HCT116 (cell line): Measurements from ENCODE around the gene TBC1D22B. TPM values are rescaled to one million over a fixed set of nuclear protein-coding genes. Genes with fewer than 3 reads are reported as not detected.

Source experiments
- ATAC-seq: fragments of 200-7000 bp; cut with Tn5 transposase; 2 replicates; pipeline ENCODE4 v1.9.1; 2020; ENCODE audit warnings: mild to moderate bottlenecking, moderate library complexity
- BruUV-seq: library from RNA; stranded (reverse); fragments of 400-500 nt; replicated peaks from 2 replicates; lab custom pipeline; 2021; lab: Mats Ljungman, UMichigan
- CTCF ChIA-PET: fragments of 300-600 bp; sonication (Branson Sonifier 250); formaldehyde crosslinking; loops from one replicate; lab custom pipeline; 2021; ENCODE audit warnings: antibody characterized with exemption; lab: Charles Lee
- POLR2A ChIA-PET: fragments of 300-600, 350-600 bp; sonication (Branson Sonifier 250); formaldehyde crosslinking; loops from one replicate; lab custom pipeline; 2021; ENCODE audit warnings: antibody characterized with exemption; lab: Charles Lee
- RAD21 ChIA-PET, 2 experiments: fragments of 300-600 bp; sonication (Branson Sonifier 250); formaldehyde crosslinking; loops; one replicate each; lab custom pipeline; 2023; ENCODE audit warnings: low total read pairs in 2 of 2; ENCODE audit not compliant: uncharacterized antibody in 2 of 2, unreplicated experiment in 2 of 2, low non-redundant PET in 1 of 2; lab: Charles Lee
- DNase-seq: peaks from one replicate; pipeline ENCODE4 v3.0.0-alpha.2; 2010; ENCODE audit warnings: low read depth, low spot score
- H2AFZ ChIP-seq: fragments of 200-600 bp; shearing (Covaris generic), sonication (generic); 2 replicates; pipeline ENCODE4 v1.6.1; 2017; ENCODE audit warnings: low read depth, mixed run types, mixed read lengths, antibody characterized with exemption, low read length; ENCODE audit not compliant: poor library complexity, severe bottlenecking
- H3K27ac ChIP-seq: 2 replicates; pipeline ENCODE4 v1.5.1; 2012; ENCODE audit warnings: low read depth, low read length
- H3K27me3 ChIP-seq: fragments of 200-600 bp; sonication (generic); 2 replicates; pipeline ENCODE4 v1.6.1; 2016; ENCODE audit warnings: mixed run types, low read length, mixed read lengths; ENCODE audit not compliant: insufficient read depth
- H3K36me3 ChIP-seq, 2 experiments: fragments of 200-500 bp in 1 of 2; fragments of 200-600 bp in 1 of 2; sonication (Bioruptor generic) in 1 of 2; sonication (generic) in 1 of 2; 2 replicates each; pipeline versions ENCODE4 v1.5.1 to v1.6.1; 2014 to 2016; ENCODE audit warnings: low read length in 2 of 2, inconsistent platforms in 1 of 2, mixed read lengths in 1 of 2, mixed run types in 1 of 2; ENCODE audit not compliant: insufficient read depth in 2 of 2, control insufficient read depth in 1 of 2
- H3K4me1 ChIP-seq, 2 experiments: fragments of 200-600 bp in 1 of 2; sonication (generic) in 1 of 2; 2 replicates each; pipeline versions ENCODE4 v1.5.1 to v1.6.1; 2012 to 2017; ENCODE audit warnings: low read length in 2 of 2, inconsistent platforms in 1 of 2, mild to moderate bottlenecking in 1 of 2, mixed read lengths in 1 of 2, mixed run types in 1 of 2, moderate library complexity in 1 of 2; ENCODE audit not compliant: insufficient read depth in 2 of 2, control insufficient read depth in 1 of 2
- H3K4me2 ChIP-seq: fragments of 200-600 bp; sonication (generic); 2 replicates; pipeline ENCODE4 v1.6.1; 2017; ENCODE audit warnings: mixed run types, low read length, mixed read lengths
- H3K4me3 ChIP-seq, 2 experiments: fragments of 200-600 bp in 1 of 2; sonication (generic) in 1 of 2; replicated peaks in 1 of 2; 2 replicates each; pipeline ENCODE4 v1.5.1; 2011 to 2016; ENCODE audit warnings: low read length in 2 of 2, control low read depth in 1 of 2, low read depth in 1 of 2, mild to moderate bottlenecking in 1 of 2, mixed read lengths in 1 of 2, mixed run types in 1 of 2
- H3K79me2 ChIP-seq: fragments of 200-600 bp; sonication (generic); 2 replicates; pipeline ENCODE4 v1.6.1; 2017; ENCODE audit warnings: mild to moderate bottlenecking, mixed run types, low read length, moderate library complexity, mixed read lengths; ENCODE audit not compliant: insufficient read depth
- H3K9ac ChIP-seq: fragments of 200-600 bp; sonication (generic); 2 replicates; pipeline ENCODE4 v1.6.1; 2016; ENCODE audit warnings: low read length, mixed read lengths
- H3K9me2 ChIP-seq: fragments of 200-600 bp; sonication (generic), shearing (Covaris generic); 2 replicates; pipeline ENCODE4 v1.6.1; 2017; ENCODE audit warnings: mixed run types, mild to moderate bottlenecking, moderate library complexity; ENCODE audit not compliant: insufficient read depth
- H3K9me3 ChIP-seq, 2 experiments: fragments of 200-500 bp in 1 of 2; fragments of 200-600 bp in 1 of 2; sonication (Bioruptor generic) in 1 of 2; sonication (generic) in 1 of 2; 2 replicates each; pipeline ENCODE4 v1.6.1; 2014 to 2017; ENCODE audit warnings: low read length in 2 of 2, mixed read lengths in 2 of 2, inconsistent platforms in 1 of 2, low read depth in 1 of 2, mild to moderate bottlenecking in 1 of 2, mixed run types in 1 of 2, moderate library complexity in 1 of 2; ENCODE audit not compliant: control insufficient read depth in 1 of 2, insufficient read depth in 1 of 2
- H4K20me1 ChIP-seq: fragments of 200-600 bp; sonication (generic), shearing (Covaris generic); 2 replicates; pipeline ENCODE4 v1.6.1; 2017; ENCODE audit warnings: mixed run types, mild to moderate bottlenecking, moderate library complexity; ENCODE audit not compliant: insufficient read depth
- CEBPB ChIP-seq: IDR thresholded peaks from 2 replicates; pipeline ENCODE4 v1.6.1; 2012; ENCODE audit warnings: low read depth
- EGR1 ChIP-seq: IDR thresholded peaks from 2 replicates; pipeline ENCODE4 v1.6.1; 2012; ENCODE audit warnings: low read depth
- EZH2 ChIP-seq: fragments of 200-600 bp; sonication (generic); IDR thresholded peaks from 2 replicates; pipeline ENCODE4 v1.6.1; 2017; ENCODE audit warnings: antibody characterized with exemption, mixed run types
- EZH2phosphoT487 ChIP-seq: fragments of 200-600 bp; IDR thresholded peaks from 2 replicates; pipeline ENCODE4 v1.6.1; 2018; ENCODE audit warnings: antibody characterized with exemption, borderline replicate concordance
- FOSL1 ChIP-seq: IDR thresholded peaks from 2 replicates; pipeline ENCODE4 v1.6.1; 2012; ENCODE audit warnings: low read depth
- JUND ChIP-seq: IDR thresholded peaks from 2 replicates; pipeline ENCODE4 v1.6.1; 2012
- POLR2A ChIP-seq: IDR thresholded peaks from 2 replicates; pipeline ENCODE4 v1.7.0; 2011; ENCODE audit warnings: borderline replicate concordance; ENCODE audit not compliant: insufficient read depth, insufficient read length; ENCODE audit errors: extremely low read depth
- SRF ChIP-seq: IDR thresholded peaks from 2 replicates; pipeline ENCODE4 v1.6.1; 2012; ENCODE audit warnings: low read depth
- TCF7L2 ChIP-seq: IDR thresholded peaks from 2 replicates; pipeline ENCODE4 v1.7.0; 2011; ENCODE audit warnings: borderline replicate concordance, inconsistent platforms; ENCODE audit not compliant: insufficient read depth, insufficient read length; ENCODE audit errors: extremely low read depth
- ZFX ChIP-seq: fragments of 450-650 bp; IDR thresholded peaks from 2 replicates; pipeline ENCODE4 v1.6.1; 2017
- intact Hi-C: fragments of 100-400 bp; cut with micrococcal nuclease; formaldehyde crosslinking; loops from 2 replicates; pipeline ENCODE4 v1.10.0; 2022
- total RNA-seq: library from RNA; stranded (reverse); gene quantifications from one replicate; pipeline ENCODE4 v1.2.1, GENCODE V29; 2021; ENCODE audit not compliant: unreplicated experiment
- TF ChIP-seq, protein P1 (sequence below), 3 experiments: fragments of 200-600 bp in 1 of 3; sonication (generic) in 1 of 3; IDR thresholded peaks in 2 of 3; conservative IDR thresholded peaks in 1 of 3; 2 replicates each; pipeline ENCODE4 v1.5.1; 2012 to 2017; ENCODE audit warnings: low read depth in 2 of 3, low read length in 2 of 3, antibody characterized with exemption in 1 of 3, borderline replicate concordance in 1 of 3, control low read depth in 1 of 3, mild to moderate bottlenecking in 1 of 3, mixed read lengths in 1 of 3, mixed run types in 1 of 3, moderate library complexity in 1 of 3; ENCODE audit not compliant: insufficient read depth in 1 of 3

The TBC1D22B gene
- total RNA-seq, 1 experiment from 2014 or later, result 9.1 TPM

DNA sequence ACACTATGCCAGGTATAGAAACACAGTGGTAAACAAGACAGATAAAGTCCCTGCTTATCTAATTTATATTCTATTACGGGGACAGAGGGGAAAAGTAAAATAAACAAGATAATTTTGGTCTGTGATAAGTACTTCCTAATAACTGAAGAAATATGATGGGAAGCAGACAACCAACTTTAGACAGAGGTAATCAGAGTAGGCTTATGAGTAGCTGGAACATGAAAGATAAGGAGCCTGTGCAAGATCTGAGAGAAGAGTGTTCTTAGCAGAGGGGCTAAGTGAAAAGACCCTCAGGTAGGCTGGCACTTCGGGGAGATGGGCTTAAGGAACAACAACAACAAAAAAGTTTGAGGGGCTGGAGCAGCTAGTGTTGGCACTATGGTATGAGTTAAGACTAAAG is 100.3 kb downstream of the TBC1D22B start:
- H3K4me1 ChIP-seq, result peaks cover 6 to 14% of the 10 kb centered on the region in 2 experiments; a peak in 3 of 4 replicates
- H3K4me2 ChIP-seq, result no peak overlapping the region
- DNase-seq, result no peak
- H3K36me3 ChIP-seq, result peaks cover 5 to 8% of the 10 kb centered on the region in 2 experiments; a peak in 2 of 4 replicates
- no peak overlapping the region for H3K9ac ChIP-seq
- ChIA-PET RAD21 (no interaction called here), CTCF (no interaction called here), POLR2A (no interaction called here)
- no TSS peak for BruUV-seq
- no peak overlapping the region for H3K4me3 ChIP-seq
- no peaks in the 10 kb centered on the region for H3K27me3 ChIP-seq
- peaks cover 63% of the 10 kb centered on the region for H3K79me2 ChIP-seq
- H4K20me1 ChIP-seq, result no peaks in the 10 kb centered on the region
- H3K9me2 ChIP-seq, result no peaks in the 10 kb centered on the region
- no peaks in the 10 kb centered on the region for H3K9me3 ChIP-seq
- TF ChIP-seq SRF, result no peak
- no peak for TF ChIP-seq ZFX
- TF ChIP-seq FOSL1, result no peak
- TF ChIP-seq EGR1, result no peak
- no peak for TF ChIP-seq POLR2A
- TF ChIP-seq, protein P1, sequence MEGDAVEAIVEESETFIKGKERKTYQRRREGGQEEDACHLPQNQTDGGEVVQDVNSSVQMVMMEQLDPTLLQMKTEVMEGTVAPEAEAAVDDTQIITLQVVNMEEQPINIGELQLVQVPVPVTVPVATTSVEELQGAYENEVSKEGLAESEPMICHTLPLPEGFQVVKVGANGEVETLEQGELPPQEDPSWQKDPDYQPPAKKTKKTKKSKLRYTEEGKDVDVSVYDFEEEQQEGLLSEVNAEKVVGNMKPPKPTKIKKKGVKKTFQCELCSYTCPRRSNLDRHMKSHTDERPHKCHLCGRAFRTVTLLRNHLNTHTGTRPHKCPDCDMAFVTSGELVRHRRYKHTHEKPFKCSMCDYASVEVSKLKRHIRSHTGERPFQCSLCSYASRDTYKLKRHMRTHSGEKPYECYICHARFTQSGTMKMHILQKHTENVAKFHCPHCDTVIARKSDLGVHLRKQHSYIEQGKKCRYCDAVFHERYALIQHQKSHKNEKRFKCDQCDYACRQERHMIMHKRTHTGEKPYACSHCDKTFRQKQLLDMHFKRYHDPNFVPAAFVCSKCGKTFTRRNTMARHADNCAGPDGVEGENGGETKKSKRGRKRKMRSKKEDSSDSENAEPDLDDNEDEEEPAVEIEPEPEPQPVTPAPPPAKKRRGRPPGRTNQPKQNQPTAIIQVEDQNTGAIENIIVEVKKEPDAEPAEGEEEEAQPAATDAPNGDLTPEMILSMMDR (IDR thresholded peaks at IDR 0.05 in 2 of 3, conservative IDR thresholded peaks at IDR 0.05 in 1 of 3; ENCODE audit: borderline replicate concordance in 1 of 3, insufficient read depth in 1 of 3, low read depth in 2 of 3, low read length in 2 of 3), result no peak
- no peak for TF ChIP-seq CEBPB
- no peak for TF ChIP-seq JUND
- TF ChIP-seq EZH2phosphoT487, result no peak
- TF ChIP-seq TCF7L2, result no peak
- no peak for TF ChIP-seq EZH2
- intact Hi-C loops, result no loop called here
- ATAC-seq, result no peak
- no peak overlapping the region for H2AFZ ChIP-seq
- no peak overlapping the region for H3K27ac ChIP-seq
